Chondrocyte (in vitro differentiated cells): ENCODE measurements around the gene LEKR1. TPM values are rescaled to one million over a fixed set of nuclear protein-coding genes. Genes with fewer than 3 reads are reported as not detected.

Source experiments
- DNase-seq: peaks from one replicate; pipeline ENCODE4 v3.0.0; 2021; ENCODE audit warnings: mixed read lengths, low spot score
- H3K27ac Mint-ChIP-seq: one replicate; pipeline ENCODE4 v1.8.0; 2021; ENCODE audit warnings: mild to moderate bottlenecking, moderate library complexity, mixed read lengths; ENCODE audit not compliant: unreplicated experiment
- H3K27me3 Mint-ChIP-seq: 2 replicates; pipeline ENCODE4 v1.8.0; 2021; ENCODE audit warnings: low read depth, mixed read lengths
- H3K36me3 Mint-ChIP-seq: 2 replicates; pipeline ENCODE4 v1.8.0; 2021; ENCODE audit warnings: low read depth, mixed read lengths
- H3K4me1 Mint-ChIP-seq: 2 replicates; pipeline ENCODE4 v1.8.0; 2021; ENCODE audit warnings: low read depth, mild to moderate bottlenecking, mixed read lengths
- H3K4me3 Mint-ChIP-seq: one replicate; pipeline ENCODE4 v1.8.0; 2021; ENCODE audit warnings: mild to moderate bottlenecking, moderate library complexity, mixed read lengths; ENCODE audit not compliant: unreplicated experiment
- H3K9me3 Mint-ChIP-seq: 2 replicates; pipeline ENCODE4 v1.8.0; 2021; ENCODE audit warnings: low read depth, mixed read lengths
- CTCF ChIP-seq: fragments of 200-600 bp; sonication (generic); IDR thresholded peaks from 2 replicates; pipeline ENCODE4 v1.5.0; 2021; ENCODE audit warnings: antibody characterized with exemption, mild to moderate bottlenecking, moderate library complexity
- total RNA-seq: library from RNA; stranded (reverse); gene quantifications from 3 replicates; pipeline ENCODE4 v1.2.1, GENCODE V29; 2021

The LEKR1 gene
- total RNA-seq, 1 donor from 2014 or later: 0.45 TPM

DNA sequence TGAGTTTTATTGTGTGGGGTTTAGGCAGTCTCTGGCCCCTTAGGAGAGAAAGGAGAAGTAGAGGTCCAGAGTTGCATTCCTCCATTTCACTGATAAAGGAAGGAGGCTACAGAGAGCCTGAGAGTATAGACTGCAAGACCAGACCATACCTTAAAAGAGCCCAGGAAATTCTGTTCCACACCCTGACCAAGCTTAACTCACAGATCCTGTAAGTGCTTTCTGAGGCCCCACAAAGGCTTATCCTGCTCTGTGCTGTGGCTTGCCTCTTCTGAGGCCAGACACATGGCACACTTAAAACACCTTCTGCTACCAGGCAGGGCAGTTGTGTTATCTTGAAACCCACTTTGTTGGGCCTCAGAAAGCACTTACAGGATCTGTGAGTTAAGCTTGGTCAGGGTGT lies 39.2 kb upstream of the LEKR1 start:
- H3K27me3 Mint-ChIP-seq: no peaks in the 10 kb centered on the region
- H3K9me3 Mint-ChIP-seq: peaks cover 2% of the 10 kb centered on the region
- H3K27ac Mint-ChIP-seq: peak overlapping the region; percentile 61
- H3K4me1 Mint-ChIP-seq: peaks cover 79% of the 10 kb centered on the region
- no peak overlapping the region for H3K4me3 Mint-ChIP-seq
- no peaks in the 10 kb centered on the region for H3K36me3 Mint-ChIP-seq
- TF ChIP-seq CTCF: no peak
- no peak for DNase-seq

DNA sequence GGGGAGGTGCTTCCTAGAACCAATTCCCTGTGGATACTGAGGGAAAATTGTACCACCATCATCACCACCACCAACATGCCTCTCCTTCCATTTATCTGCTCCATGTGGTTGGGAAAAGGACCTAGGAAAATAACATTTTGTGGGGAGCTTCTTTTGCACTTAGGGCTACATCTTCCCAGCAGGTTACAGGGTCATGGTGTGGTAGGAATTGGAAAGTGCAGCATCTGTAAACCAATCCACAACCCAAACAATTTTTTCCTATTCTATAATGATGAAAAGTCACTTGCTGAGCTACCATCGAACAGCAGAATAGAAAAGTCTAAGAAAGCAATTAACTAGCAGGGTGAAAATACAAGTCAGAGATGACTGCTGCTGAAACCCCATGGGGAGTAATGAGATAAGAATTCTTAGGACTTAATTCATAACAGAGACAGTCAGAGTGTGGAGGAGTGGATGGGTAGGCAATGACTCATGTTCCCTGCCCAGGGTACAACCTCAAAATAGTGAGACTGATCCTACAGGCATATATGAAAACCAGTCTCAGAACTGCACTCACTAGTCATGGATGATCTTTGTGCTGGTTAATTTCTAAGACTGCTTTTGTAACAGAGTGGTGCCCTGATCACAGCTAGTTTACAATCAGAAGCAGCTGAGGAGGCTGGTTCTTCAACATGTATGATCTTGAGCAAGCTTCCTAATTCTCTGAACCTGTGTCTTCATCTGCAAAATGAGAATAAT lies 38.1 kb upstream of the LEKR1 start:
- H3K4me1 Mint-ChIP-seq: peaks cover 79% of the 10 kb centered on the region

GRCh38 chr3:156788846-156789245 lies 37.3 kb upstream of the LEKR1 start:
- no peak for TF ChIP-seq CTCF
- DNase-seq: no peak
- H3K4me3 Mint-ChIP-seq: no peak overlapping the region
- H3K27me3 Mint-ChIP-seq: no peaks in the 10 kb centered on the region
- H3K27ac Mint-ChIP-seq: peak overlapping the region; percentile 85
- H3K9me3 Mint-ChIP-seq: no peaks in the 10 kb centered on the region
- H3K4me1 Mint-ChIP-seq: peaks cover 77% of the 10 kb centered on the region
- H3K36me3 Mint-ChIP-seq: no peaks in the 10 kb centered on the region

More for the DNA sequence above, 38.1 kb upstream of the LEKR1 start:
- no peaks in the 10 kb centered on the region for H3K36me3 Mint-ChIP-seq
- peak overlapping the region; percentile 85 for H3K27ac Mint-ChIP-seq
- H3K9me3 Mint-ChIP-seq: peaks cover 2% of the 10 kb centered on the region
- DNase-seq: no peak
- no peaks in the 10 kb centered on the region for H3K27me3 Mint-ChIP-seq
- peak; percentile 37 for TF ChIP-seq CTCF
- H3K4me3 Mint-ChIP-seq: peak overlapping the region; percentile 18

GRCh38 chr3:156790156-156790555 lies 36.0 kb upstream of the LEKR1 start:
- H3K36me3 Mint-ChIP-seq: no peaks in the 10 kb centered on the region
- no peak for TF ChIP-seq CTCF
- H3K27ac Mint-ChIP-seq: no peak overlapping the region
- no peaks in the 10 kb centered on the region for H3K27me3 Mint-ChIP-seq
- no peak for DNase-seq
- H3K9me3 Mint-ChIP-seq: no peaks in the 10 kb centered on the region
- H3K4me1 Mint-ChIP-seq: peaks cover 68% of the 10 kb centered on the region
- no peak overlapping the region for H3K4me3 Mint-ChIP-seq

- TF ChIP-seq CTCF: no peak
- Mint-ChIP-seq H3K4me1 (peaks cover 70% of the 10 kb centered on the region), H3K27ac (peak overlapping the region; percentile 87), H3K36me3 (no peaks in the 10 kb centered on the region), H3K4me3 (peak overlapping the region; percentile 28), H3K9me3 (peaks cover 5% of the 10 kb centered on the region), H3K27me3 (no peaks in the 10 kb centered on the region)
- no peak for DNase-seq
Observed at GRCh38 chr3:156792114-156792513, 34.0 kb upstream of the LEKR1 start.
